Measurements from ENCODE around the gene NF1.

The NF1 gene

GRCh38 chr17:31269036-31269577, 174.3 kb downstream of the NF1 start:
- TF ChIP-seq CTCF (IDR thresholded peaks at IDR 0.05), result no peak
- Histone ChIP-seq H3K4me3 (no peak overlapping the region), H3K27ac (peak overlapping the region in 1 of 2 donors; percentile 69)
- no peak for DNase-seq (ENCODE audit: low spot score)

DNA sequence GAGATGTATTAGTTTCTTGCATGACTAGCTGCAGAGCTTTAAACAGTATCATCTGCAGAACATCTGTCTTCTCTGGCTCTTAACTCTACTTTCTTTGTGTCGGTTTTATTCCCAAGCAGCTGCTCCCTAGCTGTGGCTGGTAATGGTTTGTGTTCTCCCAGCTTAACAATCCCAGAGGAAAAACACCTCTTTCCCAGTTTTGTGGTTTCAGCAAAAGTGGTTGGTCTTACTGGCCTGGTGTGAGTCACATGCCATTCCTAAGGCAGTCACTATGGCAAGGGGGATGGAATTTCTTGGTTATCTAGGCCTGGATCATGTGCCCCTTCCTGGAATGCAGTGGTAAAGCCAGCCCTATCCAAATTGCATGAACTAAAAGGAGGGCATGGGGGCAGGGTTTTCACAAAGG, 174.8 kb downstream of the NF1 start:
- H3K4me3 ChIP-seq, result no peak overlapping the region
- peak; percentile 74 for DNase-seq (ENCODE audit: low spot score)
- TF ChIP-seq CTCF (IDR thresholded peaks at IDR 0.05), result no peak
- H3K27ac ChIP-seq, result peak overlapping the region in 1 of 2 donors; percentile 69

GRCh38 chr17:31272236-31272635, 177.5 kb downstream of the NF1 start:
- DNase-seq (ENCODE audit: low spot score), result no peak
- TF ChIP-seq CTCF (IDR thresholded peaks at IDR 0.05), result no peak
- no peak overlapping the region for H3K27ac ChIP-seq
- H3K4me3 ChIP-seq, result no peak overlapping the region

DNA sequence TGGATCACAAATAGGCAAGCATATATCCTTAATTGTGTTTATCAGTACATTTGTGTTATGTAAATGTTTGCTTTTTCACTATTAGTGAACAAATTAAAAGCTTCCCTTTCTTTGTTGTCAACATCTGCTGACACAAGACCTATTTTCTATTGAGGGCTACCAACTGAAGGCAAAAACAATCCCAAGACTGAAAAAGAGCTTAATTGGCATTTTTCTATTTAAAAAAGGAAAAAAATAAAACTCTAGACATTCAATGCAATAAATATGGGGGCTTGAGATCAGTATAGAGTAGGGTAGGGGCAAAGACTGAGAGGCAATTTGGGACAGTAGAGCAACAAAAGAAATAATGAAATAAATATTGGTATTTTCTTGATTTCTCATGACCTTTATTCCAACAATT, 178.0 kb downstream of the NF1 start:
- no peak for DNase-seq (ENCODE audit: low spot score)
- Histone ChIP-seq H3K27ac (no peak overlapping the region), H3K4me3 (no peak overlapping the region)
- TF ChIP-seq CTCF (IDR thresholded peaks at IDR 0.05), result no peak

DNA sequence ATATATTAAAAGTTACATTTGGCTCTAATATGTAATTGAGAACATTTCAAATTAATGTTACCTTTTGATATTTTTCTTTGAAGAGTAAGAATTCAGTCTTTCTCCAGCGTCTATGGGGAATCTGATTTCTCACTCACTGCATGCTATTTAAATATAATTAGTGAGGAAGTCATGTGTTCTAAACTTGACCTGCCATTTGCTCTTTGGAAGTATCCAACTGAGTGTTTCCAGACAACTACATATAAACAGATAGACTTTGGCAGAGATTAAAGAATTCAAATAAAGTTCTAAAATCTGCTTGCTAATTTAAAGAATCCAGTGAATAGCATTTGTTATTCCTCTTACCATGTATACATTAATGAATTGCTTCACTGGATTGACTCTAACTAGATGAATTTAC, 178.7 kb downstream of the NF1 start:
- TF ChIP-seq CTCF (IDR thresholded peaks at IDR 0.05), result no peak
- DNase-seq (ENCODE audit: low spot score), result no peak
- H3K27ac ChIP-seq, result no peak overlapping the region

GRCh38 chr17:31274252-31274651, 179.5 kb downstream of the NF1 start:
- no peak for TF ChIP-seq CTCF (IDR thresholded peaks at IDR 0.05)
- no peak for DNase-seq (ENCODE audit: low spot score)
- H3K27ac ChIP-seq, result peak overlapping the region in 1 of 2 donors; percentile 1
- H3K4me3 ChIP-seq, result no peak overlapping the region

More for the DNA sequence above, 178.7 kb downstream of the NF1 start:
- no peak overlapping the region for H3K4me3 ChIP-seq

GRCh38 chr17:31275116-31275515, 180.3 kb downstream of the NF1 start:
- H3K27ac ChIP-seq, result no peak overlapping the region
- no peak for DNase-seq (ENCODE audit: low spot score)
- no peak overlapping the region for H3K4me3 ChIP-seq
- TF ChIP-seq CTCF (IDR thresholded peaks at IDR 0.05), result no peak
